ENCODE measurements around the gene NKX1-1. TPM values are rescaled to one million over a fixed set of nuclear protein-coding genes. Genes with fewer than 3 reads are reported as not detected.

NKX1-1 gene
- total RNA-seq, 6 experiments from 2014 or later, result not detected

DNA sequence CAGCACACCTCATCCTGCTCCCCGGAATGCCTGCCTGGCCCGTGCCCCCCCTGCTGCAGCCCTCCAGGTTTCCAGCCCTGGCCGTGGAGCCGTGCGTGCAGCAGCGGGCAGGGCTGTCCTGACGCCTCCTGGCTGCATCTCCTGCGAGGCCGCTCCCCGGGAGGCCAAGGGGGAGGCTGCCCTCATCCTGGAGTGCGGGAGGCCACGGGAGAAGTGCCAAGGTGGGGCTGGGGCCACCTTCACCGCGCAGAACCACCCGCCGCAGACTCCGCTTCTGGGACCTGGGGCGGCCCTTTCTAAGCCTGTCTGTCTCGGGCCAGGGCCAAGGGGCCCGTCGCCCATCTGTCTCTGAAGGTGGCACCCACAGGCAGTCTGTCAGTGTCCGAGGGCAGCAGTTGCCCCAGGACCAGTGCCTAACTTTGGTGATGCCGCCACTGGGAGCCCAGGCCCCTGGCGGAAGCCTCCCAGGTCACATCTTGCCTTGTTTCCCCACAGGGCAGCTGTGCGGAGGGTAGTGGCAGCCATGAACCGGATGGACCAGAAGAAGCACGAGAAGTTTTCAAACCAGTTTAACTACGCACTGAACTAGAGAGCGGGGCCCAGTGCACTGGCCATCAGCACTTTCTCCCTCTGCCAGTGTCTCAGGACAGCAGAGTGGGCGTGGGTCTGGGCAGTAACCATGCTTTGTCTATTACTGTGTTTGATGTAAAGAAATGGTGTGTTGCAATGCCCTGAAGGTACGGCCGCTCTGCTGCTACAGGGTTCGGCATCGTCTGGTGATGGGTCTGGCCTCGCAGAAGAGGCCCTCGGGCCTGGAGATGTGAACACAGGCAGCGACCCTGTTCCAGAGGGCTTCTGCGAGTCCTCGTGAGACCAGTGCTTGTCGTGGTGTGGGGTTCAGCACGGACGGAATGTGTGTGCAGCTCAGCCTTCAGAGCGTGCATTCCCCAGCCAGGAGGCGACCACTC lies 20.6 kb downstream of the NKX1-1 start:
- DNase-seq (peak in 2 of 3 donors; percentile 8 to 52), ATAC-seq (no peak)
- Histone ChIP-seq H3K36me3 (peaks cover 0 to 27% (median 0%) of the 10 kb centered on the region in 4 donors), H3K4me3 (no peak overlapping the region), H3K4me1 (no peaks in the 10 kb centered on the region), H3K27ac (no peak overlapping the region), H3K9me3 (no peaks in the 10 kb centered on the region), H3K27me3 (no peaks in the 10 kb centered on the region)
- WGBS (ENCODE audit: insufficient coverage, low coverage, low lambda C conversion rate, missing lambda C conversion rate), result 100% methylated on average over 1 of the region's 44 CpGs
- intact Hi-C loops (cut with DNase I), result no loop called here
- TF ChIP-seq POLR2A (IDR thresholded peaks at IDR 0.05), result no peak
- TF ChIP-seq, protein P1, sequence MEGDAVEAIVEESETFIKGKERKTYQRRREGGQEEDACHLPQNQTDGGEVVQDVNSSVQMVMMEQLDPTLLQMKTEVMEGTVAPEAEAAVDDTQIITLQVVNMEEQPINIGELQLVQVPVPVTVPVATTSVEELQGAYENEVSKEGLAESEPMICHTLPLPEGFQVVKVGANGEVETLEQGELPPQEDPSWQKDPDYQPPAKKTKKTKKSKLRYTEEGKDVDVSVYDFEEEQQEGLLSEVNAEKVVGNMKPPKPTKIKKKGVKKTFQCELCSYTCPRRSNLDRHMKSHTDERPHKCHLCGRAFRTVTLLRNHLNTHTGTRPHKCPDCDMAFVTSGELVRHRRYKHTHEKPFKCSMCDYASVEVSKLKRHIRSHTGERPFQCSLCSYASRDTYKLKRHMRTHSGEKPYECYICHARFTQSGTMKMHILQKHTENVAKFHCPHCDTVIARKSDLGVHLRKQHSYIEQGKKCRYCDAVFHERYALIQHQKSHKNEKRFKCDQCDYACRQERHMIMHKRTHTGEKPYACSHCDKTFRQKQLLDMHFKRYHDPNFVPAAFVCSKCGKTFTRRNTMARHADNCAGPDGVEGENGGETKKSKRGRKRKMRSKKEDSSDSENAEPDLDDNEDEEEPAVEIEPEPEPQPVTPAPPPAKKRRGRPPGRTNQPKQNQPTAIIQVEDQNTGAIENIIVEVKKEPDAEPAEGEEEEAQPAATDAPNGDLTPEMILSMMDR (IDR thresholded peaks at IDR 0.05), result no peak

DNA sequence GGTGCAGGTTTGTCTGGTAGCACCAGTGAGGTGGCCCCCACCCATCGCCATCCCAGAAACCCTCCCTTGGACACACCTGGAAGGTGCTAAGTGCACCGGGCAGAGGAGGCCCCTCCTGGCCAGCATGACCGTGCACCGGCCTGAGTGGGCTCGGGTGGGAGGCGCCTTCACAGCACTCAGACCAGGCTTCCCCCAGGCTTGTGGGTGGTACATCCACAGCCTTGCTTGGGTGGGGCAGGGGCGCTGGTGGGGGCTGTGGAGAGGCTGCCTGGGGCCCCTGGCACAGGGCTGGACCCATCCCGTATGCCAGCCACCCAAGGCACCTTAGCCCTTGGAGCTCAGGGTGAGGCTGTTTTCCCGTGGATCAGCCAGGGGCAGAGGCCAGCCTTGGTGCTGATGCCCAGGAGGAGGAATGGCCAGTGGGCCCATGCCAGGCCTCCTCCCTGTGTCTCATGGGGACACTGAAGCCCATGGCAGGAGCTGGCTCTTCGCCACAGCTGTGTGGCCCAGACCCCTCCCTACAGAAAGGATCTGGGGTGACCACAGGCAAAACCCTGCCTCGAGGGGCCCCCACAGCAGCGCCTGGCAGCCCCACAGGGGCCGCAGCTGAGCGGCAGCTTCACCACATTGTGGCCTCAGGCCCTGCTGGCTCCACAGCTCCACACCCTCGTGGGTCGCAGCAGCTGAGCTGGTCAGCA lies 21.4 kb downstream of the NKX1-1 start:
- Histone ChIP-seq H3K27ac (no peak overlapping the region), H3K9me3 (no peaks in the 10 kb centered on the region), H3K4me1 (no peaks in the 10 kb centered on the region), H3K27me3 (no peaks in the 10 kb centered on the region), H3K36me3 (peaks cover 0 to 27% (median 0%) of the 10 kb centered on the region in 4 donors), H3K4me3 (no peak overlapping the region)
- DNase-seq, result peak in 2 of 3 donors; percentile 16 to 50
- intact Hi-C loops (cut with DNase I), result no loop called here
- WGBS (ENCODE audit: insufficient coverage, low coverage, low lambda C conversion rate, missing lambda C conversion rate), result 100% methylated on average over 1 of the region's 16 CpGs
- ATAC-seq, result peak in 2 of 4 donors; percentile 8
- TF ChIP-seq, protein P1 (IDR thresholded peaks at IDR 0.05), result no peak
- TF ChIP-seq POLR2A (IDR thresholded peaks at IDR 0.05), result no peak

DNA sequence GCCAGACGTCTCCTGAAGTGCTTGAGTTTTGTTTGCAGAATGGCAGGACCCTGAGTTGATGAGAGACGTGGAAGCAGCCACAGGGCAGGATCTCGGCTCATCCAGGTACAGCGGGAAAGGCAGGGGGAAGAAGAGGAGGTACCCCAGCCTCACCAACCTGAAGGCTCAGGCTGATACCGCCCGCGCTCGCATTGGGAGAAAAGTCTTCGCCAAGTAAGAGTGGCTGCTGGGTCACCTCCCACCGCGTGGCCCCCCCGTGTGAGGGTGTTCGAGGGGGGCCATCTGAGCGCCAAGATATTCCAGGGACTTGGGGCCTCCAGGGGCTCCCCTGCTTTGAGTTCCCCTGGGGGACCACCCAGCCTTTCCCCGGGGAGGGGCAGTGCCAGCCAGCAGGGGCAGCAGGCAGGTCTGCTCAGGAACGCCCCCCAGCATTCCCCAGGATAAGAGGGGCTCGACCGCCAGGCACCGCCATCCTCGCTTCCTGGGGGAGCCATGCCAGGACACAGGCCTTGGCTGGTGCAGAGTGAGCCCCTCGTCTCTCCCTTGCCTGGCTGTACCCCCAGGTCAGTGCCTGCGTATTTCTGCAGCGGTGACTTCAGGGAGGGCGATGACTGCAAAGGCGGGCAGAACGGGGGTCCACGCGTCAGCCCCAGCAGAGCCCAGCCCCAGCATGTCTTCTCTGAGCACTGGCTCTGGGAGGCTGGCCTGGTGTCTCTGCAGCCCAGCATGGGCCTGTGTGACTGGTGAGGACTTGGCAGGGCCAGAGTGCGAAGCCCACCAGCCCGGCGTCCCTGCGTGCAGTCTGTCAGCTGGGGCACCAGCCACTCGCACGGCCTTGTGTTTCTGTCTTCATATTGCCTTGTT lies 22.3 kb downstream of the NKX1-1 start:
- ATAC-seq (no peak), DNase-seq (peak in 2 of 3 donors; percentile 11 to 43)
- no CpG with 5 or more reads among the region's 34 CpGs for WGBS (ENCODE audit: insufficient coverage, low coverage, low lambda C conversion rate, missing lambda C conversion rate)
- H3K36me3 ChIP-seq, result peaks cover 0 to 27% (median 0%) of the 10 kb centered on the region in 4 donors
- H3K27ac ChIP-seq, result no peak overlapping the region
- H3K27me3 ChIP-seq, result no peaks in the 10 kb centered on the region
- TF ChIP-seq, protein P1 (IDR thresholded peaks at IDR 0.05), result no peak
- TF ChIP-seq POLR2A (IDR thresholded peaks at IDR 0.05), result no peak
- no peaks in the 10 kb centered on the region for H3K4me1 ChIP-seq
- H3K4me3 ChIP-seq, result no peak overlapping the region
- H3K9me3 ChIP-seq, result no peaks in the 10 kb centered on the region
- intact Hi-C loops (cut with DNase I), result no loop called here
